PC-3 (cell line): ENCODE data around the gene SH3BP5.

Experiments used
- CTCF ChIP-seq: fragments of 300-600 bp; sonication (generic); conservative IDR thresholded peaks from 2 replicates; pipeline ENCODE4 v1.5.1; 2017; ENCODE audit warnings: antibody characterized with exemption, low read depth, mild to moderate bottlenecking, low read length
- EZH2 ChIP-seq: fragments of 300-600 bp; sonication (generic); IDR thresholded peaks from one replicate; pipeline ENCODE4 v1.6.1; 2017; ENCODE audit warnings: antibody characterized with exemption, mild to moderate bottlenecking, low read length; ENCODE audit not compliant: unreplicated experiment

DNA sequence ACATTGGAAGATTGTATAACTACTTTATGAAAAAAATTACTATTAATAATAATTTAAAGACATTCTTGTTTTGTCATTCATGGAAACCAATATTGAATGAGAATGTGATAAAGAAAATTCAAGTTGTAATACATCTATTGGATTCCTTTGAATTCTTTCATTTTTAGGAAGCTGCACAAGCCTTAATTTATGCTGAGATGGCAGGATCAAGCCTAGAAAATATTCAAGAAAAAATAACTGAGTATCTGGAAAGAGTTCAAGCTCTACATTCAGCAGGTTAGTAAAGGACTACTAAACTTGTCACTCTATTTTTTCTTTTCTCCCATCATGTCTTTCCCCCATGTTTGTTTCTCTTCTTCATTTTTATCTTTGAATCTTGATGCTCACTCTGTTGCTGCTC lies 120.4 kb downstream of the SH3BP5 start:
- TF ChIP-seq CTCF (no peak), EZH2 (no peak)
